Stomach (tissue), 4 donors: Measurements from ENCODE around the gene CRIM1.

ENCODE experiments used
- CTCF ChIP-seq, 7 experiments: fragments of 450-650 bp in 4 of 7; fragments of 200-600 bp in 3 of 7; sonication (generic) in 3 of 7; IDR thresholded peaks; one replicate each; pipeline ENCODE4 v1.5.1; 2016 to 2019; ENCODE audit warnings: antibody characterized with exemption in 7 of 7, control low read depth in 2 of 7, mild to moderate bottlenecking in 1 of 7
- EP300 ChIP-seq: sonication (generic); formaldehyde crosslinking; IDR thresholded peaks from one replicate; pipeline ENCODE4 v1.6.1; 2017; ENCODE audit warnings: antibody characterized with exemption
- POLR2A ChIP-seq, 4 donors: fragments of 450-650 bp; IDR thresholded peaks; one replicate each; pipeline ENCODE4 v1.6.1; 2016; ENCODE audit warnings: antibody characterized with exemption in 4 of 4, control low read depth in 2 of 4, mild to moderate bottlenecking in 1 of 4, moderate library complexity in 1 of 4
- POLR2AphosphoS5 ChIP-seq, 3 donors: sonication (generic); formaldehyde crosslinking; IDR thresholded peaks; one replicate each; pipeline ENCODE4 v1.6.1; 2016; ENCODE audit warnings: antibody characterized with exemption in 3 of 3

GRCh38 chr2:36356990-36357846 lies 1.6 kb downstream of the CRIM1 start:
- TF ChIP-seq CTCF (IDR thresholded peaks at IDR 0.05) (no peak), POLR2A (IDR thresholded peaks at IDR 0.05) (no peak), POLR2AphosphoS5 (IDR thresholded peaks at IDR 0.05) (peak in 2 of 3 donors; percentile 39 to 44), EP300 (no peak)
